NCI-H748 treated with DMSO at 0.1 percent for 48 hours (cell line): ENCODE results near the gene GALNT6.

Source experiments
- DNase-seq: peaks from one replicate; lab custom pipeline; 2025; lab: John Stamatoyannopoulos, UW

The GALNT6 gene

DNA sequence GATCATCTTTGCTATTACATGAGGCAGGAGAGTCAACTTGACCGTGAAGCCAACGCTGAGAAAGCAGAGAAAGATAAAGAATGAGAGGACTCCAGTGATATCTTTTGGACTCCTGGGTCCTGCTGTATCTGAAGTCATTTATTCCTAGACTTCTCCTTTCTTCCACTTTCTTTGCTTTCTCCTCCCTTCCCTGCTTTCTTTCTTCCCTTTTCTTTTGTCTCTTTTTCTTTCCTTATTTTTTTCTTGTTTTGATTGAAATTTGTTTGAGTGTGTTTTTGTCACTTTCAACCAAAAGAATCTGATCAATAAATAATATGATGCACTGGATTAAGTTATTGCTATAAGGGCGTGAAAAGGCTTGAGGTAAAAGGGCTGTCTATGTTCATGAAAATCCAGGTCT is 13.4 kb upstream of the GALNT6 start:
- DNase-seq, result no peak

DNA sequence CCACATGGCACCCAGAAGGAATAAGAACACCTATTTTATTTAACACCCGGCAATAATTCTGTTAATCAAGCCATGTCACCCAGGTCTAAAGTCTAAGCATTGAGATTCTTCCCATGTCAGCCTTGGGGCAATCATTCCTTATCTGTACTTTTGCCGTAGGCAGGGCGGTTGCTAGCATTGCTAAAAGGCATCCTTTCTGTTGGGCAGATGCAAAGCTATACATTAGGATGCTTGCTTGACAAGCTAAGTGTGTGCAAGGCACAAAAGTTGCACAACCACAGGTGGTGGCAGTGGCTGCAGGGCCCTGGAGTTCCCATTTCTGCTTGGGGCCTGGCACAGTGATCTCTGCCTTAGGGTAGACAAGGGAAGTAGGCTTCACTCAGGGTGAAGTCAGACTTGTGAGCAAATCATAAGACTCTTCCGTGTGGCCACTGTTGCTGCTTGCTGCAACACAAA is 12.5 kb upstream of the GALNT6 start:
- DNase-seq, result no peak

DNA sequence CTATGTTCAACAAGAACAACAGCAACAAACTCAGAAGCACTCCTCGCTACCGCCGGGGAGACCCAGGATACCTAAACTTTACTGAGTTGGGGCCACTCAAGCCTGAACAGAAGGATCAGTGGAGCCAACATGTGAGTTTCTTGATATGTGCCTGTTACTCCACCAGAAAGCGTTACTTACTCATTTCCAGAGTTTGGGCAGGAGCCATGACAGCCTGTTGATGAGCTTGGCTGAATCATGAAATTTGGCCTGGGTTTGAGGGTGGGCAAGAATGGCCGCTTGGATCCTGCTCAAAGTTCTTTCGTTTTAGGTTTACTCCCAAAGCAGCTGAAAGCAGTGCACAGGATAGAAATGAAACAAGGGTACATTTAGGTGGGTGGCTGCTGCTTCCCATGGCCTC is 12.0 kb upstream of the GALNT6 start:
- DNase-seq, result no peak

DNA sequence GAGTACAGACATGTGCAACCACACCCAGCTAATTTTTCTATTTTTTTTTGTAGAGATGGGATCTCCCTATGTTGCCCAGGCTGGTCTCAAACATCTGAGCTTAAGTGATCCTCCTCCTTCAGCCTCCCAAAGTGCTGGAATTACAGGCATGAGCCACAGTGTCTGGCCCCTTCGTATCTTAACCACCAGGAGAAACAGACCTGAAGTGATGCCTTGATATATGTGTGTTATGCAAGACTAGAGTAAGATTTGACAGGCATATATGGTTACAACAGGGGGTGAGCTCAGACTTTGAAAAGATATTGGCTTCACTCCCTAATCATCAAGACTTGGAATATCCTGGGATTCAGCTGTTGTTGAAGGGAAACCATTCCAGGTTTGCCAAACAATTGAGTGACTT is 10.7 kb upstream of the GALNT6 start:
- DNase-seq, result no peak

DNA sequence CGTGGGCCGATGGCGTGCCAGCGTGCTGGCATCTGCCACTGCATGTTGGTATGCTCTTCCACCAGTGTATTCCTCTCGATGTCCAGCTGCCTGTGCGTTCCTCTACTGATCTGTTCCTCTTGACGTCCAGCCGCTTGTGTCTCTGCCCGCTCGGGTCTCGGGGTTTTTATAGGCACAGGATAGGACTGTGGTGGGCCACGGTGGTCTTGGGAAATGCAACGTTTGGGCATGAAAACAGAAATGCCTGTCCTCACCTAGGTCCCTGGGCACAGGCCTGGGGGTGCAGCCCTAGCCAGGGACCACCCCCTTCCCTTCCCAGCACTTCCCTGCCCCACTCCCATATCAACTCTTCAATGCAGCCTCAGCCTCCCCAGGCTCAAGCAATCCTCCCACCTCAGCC is 10.3 kb upstream of the GALNT6 start:
- DNase-seq, result no peak

DNA sequence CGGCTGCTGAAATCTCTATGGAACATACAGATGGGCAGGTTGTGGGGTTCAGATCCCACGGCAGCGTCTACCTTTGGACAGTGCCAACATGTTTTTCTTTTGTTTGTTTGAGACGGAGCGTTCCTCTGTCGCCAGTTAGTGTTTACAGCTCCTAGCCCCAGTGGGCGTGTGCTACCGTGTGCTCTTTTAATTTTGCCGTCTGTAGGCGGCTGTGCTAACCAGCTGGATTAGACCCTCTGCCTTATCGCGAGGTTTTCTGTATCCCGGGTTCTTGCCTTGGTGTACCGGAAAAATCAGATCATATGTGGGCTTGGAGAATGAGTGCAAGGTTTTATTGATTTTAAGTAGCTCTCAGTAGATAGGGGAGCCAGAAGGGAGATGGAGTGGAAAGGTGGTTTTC is 9.8 kb upstream of the GALNT6 start:
- no peak for DNase-seq

DNA sequence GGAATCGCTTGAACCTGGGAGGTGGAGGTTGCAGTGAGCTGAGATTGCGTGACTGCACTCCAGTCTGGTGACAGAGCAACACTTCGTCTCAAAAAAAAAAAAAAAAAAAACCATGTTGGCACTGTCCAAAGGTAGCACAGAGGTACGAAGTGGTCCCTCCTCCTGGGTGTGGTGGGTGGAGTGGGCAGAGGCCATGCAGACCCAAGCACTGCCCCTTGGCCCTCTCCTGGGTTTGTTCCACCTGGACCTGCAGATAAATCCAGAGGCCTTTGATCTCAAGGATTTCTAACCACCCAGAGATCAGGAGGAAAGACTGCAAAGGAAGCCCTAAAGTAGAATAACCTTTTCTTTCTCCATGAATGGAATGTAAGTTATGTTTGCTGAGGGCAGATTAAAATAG is 8.7 kb upstream of the GALNT6 start:
- DNase-seq, result no peak

DNA sequence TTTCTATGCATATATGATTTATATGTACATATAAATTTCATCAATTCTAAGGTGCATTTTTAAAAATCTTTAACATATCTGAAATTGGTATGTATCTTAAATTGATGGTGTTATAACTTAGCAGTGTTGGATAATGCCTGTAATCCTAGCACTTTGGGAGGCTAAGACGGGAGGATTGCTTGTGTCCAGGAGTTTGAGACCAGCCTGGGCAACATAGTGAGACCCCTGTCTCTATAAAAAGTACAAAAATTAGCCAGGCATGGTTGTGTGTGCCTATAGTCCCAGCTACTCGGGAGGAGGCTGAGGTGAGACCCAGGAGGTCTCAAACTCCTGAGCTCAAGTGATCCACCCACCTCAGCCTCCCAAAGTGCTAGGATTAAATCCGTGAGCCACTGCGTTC is 6.5 kb upstream of the GALNT6 start:
- no peak for DNase-seq

DNA sequence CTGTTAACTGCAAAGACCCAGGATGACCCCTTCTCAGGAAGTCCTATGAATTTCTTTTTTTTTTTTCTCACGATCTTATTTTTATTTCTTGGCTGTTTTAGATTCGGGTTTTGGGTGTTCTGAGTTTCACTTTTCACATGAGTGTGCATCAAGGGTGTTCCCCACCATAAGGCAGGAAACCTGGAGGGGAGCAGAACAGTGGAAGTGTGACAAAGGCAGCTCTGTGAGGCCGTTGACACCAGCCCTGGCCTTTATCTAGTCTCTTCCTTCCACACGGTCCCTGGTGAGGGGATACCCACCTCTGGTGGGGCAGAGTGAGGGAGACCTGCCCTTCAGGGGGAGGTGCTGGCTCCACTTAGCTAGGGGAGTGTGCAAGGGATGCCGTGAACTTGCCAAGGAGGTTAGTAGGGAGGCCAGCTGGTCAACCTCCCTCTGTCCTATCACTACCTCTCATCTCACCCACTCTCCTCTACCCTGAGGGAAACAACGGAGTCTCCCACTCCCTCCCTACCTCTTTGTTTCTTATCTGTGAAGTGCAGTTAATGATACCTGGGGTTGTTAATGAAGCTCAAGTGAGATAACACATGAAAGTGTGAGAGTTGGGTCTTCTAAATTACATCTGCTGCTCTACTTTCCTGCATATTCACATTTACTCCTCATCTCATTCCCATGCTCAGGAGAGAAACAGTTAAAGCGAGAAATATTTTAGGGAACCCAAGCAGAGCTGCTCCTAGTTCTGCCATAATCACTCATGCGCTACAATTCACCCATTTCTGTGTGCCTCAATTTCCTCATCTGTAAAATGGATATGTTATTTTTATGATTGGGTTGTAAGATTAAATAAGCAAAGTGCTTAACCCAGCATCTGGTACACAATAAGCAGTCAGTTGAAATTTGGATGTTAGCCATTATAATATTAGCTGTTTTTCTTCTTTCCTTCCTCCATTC is 4.4 kb upstream of the GALNT6 start:
- DNase-seq, result no peak

DNA sequence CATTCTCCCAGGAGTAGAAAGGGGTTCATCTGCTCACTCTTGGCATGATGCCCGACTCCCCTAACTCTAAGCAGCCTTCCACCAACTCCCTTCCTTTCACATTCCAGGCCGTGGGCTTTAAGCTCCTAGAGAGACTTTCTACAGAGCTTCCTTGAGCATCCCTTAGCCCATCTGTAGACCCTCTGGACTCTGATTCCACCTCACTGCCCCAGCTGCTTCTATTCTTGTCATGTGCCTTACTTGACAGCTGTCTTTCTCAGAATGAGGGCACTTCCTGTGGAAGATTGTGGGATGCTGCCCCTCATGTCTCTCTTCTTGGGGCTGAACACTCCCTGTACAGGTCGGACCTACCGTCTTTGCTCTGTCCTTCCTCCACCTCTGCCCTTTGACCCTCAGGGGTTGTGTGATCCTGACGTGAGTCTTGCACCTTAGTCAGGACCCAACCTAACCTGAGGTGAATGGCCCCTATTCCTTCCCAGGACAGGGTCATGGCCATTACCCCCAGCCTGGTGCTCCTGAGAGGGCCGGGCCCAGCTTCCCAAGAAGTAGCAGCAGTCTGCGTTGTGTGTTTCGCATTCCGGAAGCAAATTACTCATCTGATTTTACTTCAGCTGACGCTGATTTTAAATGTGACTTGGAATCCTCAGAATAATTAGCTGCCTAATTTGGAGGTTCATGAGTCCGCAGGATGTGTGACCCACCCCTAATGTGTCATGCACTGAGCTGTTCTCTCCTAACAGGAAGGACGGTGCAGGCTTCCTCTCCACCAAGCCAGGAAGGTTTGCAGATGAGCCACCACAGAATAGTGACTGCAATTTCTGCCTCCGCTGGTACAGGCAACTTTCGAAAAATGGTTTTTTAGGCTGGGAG is 2.7 kb upstream of the GALNT6 start:
- DNase-seq, result no peak

DNA sequence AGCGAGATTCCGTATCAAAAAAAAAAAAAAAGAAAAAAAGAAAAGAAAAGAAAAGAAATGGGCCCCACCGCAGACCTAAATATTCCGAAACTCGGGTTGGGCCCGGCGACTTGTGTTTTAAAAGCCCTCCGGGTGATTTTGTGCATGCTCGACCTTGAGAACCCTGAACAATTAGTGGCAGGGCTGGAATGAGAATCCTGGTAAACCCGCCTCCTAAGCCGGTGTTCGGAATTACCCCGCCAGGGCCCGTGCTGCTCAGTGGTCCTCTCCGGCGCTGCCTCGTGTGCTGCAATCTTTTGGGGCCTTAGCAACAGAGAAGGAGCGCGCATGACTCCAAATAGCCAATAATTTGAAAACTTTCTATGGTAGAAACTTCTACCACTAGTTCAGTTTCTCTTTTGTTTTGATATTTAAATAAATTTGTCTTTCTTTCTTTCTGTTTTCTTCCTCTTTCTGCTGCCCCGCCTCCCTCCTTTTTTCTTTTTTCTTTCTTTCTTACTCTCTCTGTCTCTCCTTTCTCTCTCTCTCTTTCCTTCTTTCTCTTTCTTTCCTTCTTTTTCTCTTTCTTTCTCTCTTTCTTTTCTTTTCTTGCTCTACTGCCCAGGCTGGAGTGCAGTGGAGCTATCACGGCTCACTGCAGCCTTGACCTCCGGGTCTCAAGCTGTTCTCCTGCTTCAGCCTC is 1.5 kb upstream of the GALNT6 start:
- no peak for DNase-seq

DNA sequence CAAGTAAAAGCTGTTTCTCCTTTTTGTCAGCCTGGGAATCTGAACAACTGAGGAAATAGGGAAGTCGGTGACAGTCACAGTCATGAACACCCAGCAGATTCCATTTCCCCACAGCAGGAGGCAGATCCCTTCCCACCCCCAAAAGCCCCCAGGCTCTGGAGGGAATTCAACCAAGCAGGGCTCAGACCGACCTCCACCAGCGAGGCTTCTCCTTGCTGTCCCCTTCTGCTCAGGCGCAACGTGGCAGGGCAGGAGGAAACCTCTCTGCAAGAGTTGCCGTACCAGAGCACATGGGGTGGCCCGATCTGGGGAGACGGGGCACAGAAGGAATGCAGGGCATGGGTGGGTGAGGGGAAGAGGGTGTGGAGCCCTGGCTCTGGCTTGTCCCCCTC is 319 bp downstream of the GALNT6 start:
- no peak for DNase-seq

DNA sequence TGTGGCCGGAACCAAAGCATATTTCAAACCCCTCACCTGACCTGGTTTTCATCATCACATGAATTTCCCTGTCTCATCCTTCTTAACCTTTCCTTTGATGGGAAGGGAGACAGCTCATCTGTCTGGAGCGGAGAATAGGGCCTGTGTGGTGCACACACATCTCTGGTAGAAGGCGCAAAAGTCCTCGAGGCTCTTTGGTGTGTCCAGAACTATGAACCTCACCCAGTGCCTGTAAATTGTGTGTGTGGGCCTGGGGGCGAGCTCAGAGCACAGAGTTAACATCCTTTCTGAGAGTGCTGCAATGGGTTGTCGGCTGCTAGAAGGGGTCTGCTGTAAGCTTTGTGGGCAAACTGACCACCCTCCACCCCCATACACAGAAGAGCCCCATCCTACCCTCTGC is 749 bp downstream of the GALNT6 start:
- no peak for DNase-seq

DNA sequence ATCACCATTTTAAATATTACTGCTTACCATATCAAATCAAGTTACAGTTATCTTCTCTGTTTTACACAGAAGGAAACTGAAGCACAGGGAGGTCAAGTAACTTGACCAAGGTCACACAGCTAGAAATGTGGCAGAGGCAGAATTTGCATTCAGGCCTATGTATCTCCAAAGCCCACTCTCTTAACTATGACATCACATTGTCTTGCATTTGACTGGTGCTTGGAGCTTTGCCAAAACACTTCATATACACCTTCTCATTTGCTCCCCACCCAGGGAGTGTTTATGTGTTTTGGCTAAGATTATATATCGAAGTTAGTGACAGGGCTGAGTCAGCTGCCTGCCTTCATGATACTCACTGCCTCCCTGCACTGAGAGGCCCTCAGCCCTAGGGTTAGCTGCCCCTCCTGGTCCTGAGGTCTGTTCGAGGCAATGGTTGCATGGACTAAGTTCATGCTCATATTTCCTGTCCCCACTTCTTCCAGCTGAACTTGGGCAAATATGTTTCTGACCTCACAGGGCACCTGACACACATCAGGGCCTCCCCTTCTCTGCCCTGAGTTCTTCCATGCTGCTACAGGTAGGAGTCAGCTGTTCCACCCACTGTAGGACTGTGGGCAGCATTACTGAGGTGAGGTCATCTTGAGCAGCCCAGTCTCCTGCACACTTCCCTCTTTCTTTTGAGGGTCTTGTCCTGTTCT is 1.8 kb downstream of the GALNT6 start:
- DNase-seq, result no peak

DNA sequence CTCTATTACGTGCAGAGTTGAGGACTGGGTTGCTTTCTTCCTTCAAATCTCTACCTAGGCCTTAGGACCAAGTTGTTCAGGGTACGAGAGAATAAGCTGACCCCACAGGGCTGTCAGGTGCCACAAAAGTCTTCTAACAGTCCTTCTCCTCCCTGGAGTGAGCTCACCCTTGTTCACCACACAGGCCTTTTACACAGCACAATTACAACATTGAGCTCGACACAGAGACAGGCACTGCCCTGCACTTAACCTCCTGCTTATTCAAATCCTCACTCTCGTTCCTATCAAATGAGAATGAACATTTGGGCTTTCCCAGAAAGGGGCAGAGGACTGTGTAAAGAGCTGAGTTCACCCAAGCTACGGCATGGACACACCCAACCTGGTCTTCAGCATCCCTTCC is 2.4 kb downstream of the GALNT6 start:
- no peak for DNase-seq

DNA sequence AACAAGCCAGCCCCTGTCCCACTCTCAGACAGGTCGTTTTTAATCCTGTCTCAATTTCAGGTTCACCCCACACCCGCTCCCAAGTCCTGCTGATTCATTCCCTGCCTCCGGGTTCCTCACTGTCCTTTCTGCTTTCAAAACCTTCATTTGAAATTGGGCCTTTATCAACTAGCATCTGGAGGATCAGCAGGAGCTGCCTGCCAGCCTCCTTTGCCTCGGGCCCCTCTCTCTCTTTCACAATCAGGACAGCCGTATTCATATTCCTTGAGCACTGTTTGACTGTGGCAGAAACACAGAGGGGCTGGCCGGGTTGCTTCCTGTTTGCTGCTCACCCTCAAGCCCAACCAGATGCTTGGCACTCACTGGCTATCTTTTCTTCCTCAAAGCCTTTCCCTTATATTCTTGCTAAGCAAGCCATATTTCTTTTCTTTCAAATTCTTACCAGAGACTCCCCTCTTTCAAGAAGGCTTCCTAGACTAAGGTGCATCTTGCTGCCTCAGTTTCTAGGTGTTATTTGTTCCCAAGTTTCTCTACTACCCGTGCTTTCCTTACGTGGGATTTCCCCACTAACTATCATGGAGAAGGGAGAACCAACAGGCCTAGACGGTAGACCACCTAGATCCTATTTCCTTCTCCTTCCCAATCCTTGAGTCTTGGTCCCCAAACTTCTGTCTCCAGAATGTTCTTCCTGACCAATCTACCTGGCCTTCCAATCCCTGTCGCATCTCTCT is 3.0 kb downstream of the GALNT6 start:
- no peak for DNase-seq

DNA sequence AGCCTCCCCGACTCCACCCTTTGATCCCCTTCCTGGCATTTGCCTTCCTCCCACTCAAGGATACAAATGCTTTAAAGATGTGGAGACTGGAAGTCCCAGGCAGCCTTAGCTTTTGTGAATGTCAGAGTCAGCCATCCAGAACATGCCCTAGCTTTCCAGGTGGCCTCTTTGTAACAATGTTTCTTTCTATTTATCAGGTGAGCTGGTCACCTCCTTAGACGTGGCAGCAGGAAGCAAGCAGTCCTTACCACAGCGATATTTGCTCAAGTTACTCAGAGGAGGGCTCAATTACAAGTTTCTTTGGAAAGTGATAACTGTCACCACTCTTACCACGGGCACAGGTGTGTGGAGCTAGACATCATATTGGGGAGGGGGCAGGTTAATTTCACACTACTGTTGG is 4.9 kb downstream of the GALNT6 start:
- no peak for DNase-seq

DNA sequence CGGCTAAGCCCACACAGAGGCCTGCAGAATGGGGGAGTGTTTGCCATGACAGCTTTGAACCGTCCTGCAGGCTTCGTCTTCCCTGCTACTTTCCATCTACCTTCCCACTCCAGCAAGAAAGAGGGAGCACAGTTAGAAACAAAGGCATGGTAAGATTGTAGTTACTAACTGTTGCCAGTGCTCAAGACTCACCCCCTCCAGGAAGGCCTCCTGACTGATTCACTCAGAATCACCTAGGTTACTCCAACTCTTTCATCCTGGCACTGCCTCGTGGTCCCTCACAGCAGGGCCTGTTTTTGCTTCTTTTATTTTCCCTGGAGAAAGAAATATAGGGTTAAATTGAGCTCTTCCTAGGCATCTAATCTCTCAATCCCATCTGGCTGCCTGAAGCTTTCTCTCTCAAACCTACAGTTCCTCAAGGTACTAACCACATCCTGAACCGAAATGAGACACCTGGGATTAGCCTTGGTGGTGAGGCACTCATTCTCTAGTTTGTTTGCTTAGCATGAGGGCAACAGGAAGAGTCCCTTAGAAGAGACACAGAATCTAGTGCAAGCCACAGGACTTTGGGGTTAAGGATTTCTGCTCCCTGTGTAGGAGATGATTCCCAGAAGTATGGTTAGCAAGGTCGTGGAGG is 7.8 kb downstream of the GALNT6 start:
- no peak for DNase-seq

DNA sequence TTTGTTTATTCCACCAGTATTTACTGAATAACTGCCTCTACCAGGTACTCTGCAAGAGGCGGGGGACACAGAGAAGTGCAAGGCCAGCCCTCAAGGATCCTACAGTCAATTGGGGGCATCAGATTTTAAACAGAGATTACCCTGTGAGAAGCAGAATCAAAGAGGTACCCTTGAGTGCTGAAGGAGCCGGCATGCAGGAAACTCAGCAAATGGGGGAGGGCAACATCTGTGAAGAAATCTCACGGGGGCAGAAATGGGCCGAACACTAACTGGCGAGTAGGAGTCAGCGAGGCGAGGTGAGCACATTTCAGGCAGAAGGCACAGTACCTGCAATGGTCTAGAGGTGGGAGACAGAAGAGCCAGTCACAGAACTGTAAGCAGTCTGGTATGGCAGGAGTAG is 9.0 kb downstream of the GALNT6 start:
- no peak for DNase-seq

DNA sequence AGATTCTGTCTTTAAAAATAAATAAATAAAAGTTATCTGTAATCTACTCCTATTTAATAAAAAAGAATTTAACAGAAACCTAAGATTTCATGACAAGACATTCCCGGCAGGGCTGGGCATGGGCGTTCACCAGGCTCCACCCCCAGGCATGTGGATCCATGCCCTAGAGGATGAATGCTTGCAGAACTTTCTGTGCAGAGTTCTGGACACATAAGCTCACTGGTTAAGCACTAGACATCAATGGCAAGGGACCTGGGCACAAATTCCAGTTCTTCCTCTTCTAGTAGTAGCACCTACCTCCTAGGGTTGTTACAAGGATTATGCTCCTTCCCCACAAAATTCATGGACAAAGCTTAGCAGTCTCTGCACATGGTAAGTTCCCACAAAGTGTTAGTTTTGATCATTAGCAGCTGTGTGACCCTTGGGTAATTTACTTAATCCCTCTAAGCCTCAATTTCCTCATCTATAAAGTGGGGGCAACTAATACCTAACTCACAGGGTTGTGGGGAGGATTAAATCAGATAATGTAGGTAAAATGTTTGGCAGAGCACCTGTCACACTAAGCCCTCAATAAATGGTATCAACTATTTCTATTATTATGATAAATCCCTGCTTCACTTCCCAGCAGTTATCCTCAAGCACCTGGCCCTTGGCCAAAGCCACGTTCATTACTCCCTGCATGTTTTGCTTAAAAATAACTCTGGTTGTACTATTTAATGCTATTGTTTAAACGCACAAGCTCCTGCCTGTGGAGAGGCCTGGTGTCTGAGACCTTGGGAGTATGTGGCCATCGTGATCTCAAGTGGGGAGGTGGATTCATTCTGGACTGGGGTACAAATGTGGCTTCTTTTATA is 9.8 kb downstream of the GALNT6 start:
- peak; percentile 62 for DNase-seq
